Skin epidermis (tissue), 12 donors: Measurements from ENCODE around the gene ZNF385A.

Source experiments
- H3K27ac ChIP-seq, 21 experiments: fragments of 200-600 bp; sonication (generic) in 11 of 21; one replicate each; pipeline ENCODE4 v1.5.0; 2020; ENCODE audit warnings: mild to moderate bottlenecking in 3 of 21, inconsistent platforms in 2 of 21, moderate library complexity in 2 of 21
- H3K4me3 ChIP-seq, 7 experiments: fragments of 200-600 bp; sonication (generic) in 2 of 7; one replicate each; pipeline ENCODE4 v1.5.0; 2020; ENCODE audit warnings: inconsistent platforms in 2 of 7, mild to moderate bottlenecking in 2 of 7, moderate library complexity in 1 of 7

ZNF385A gene

GRCh38 chr12:54417712-54418440 is 33.3 kb upstream of the ZNF385A start:
- H3K27ac ChIP-seq, result peak overlapping the region; percentile 73 to 99 (median 94)
- peak overlapping the region; percentile 59 to 99 (median 79) for H3K4me3 ChIP-seq

GRCh38 chr12:54416687-54417603 is 32.4 kb upstream of the ZNF385A start:
- peak overlapping the region; percentile 59 to 99 (median 79) for H3K4me3 ChIP-seq
- peak overlapping the region in 20 of 21 experiments; percentile 89 to 99 (median 94) for H3K27ac ChIP-seq

DNA sequence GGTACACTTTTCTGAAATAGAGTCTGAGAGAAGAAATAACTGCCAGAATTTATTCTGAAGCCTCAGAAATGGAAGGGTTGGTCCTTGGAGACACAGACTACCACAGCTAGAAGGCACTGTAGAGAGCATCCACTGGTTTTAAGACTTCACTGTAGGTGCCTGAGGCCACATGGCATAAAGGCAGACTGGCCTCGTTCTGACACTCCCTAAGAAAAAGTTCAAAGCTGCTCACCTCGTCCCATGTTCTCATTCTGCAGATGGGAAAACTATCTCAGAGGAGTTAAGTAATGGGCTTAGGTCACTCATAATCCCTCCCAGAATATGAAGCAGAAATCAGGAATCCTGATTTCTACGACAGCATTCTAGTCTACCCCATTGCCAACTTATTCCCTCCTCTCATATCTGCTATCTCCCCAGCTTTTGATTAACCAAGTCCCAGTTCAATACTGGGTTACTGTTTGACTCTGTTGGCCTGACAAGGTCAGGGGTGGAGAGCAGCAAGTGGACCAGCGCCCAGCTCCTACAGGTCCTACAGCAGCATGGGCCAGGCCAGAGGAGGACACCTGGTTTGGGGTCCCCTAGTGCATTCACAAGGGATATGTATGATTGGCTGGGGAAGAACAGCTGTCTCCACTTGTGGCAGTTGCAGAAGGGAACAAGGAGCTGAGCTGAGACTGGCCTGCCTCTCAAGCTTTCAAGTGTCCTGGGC is 30.8 kb upstream of the ZNF385A start:
- no peak overlapping the region for H3K4me3 ChIP-seq
- H3K27ac ChIP-seq, result peak overlapping the region in 17 of 21 experiments; percentile 3 to 99 (median 55)

- Histone ChIP-seq H3K27ac (peak overlapping the region in 20 of 21 experiments; percentile 69 to 99 (median 82)), H3K4me3 (peak overlapping the region in 1 of 7 experiments; percentile 9)
Observed at GRCh38 chr12:54413284-54414190, 29.0 kb upstream of the ZNF385A start.

DNA sequence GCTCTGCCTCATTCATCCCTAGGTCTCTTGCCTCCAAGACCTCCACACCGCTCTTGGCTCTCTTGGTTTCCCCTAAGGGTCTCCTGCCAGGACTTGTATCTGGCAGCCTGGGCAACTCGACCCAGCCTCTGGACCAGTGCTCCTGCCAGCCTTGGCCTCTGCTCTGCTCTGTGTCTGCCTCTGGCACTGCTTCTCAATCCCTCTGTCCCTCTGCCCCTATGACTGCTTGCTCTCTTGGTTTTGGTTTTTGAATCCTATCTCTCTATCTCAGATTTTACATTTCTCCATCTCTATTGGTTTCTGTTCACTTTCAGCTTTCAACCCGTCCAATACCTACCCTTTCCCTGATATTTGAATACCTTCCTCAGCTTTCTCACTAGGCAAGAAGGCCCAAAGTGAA is 28.3 kb upstream of the ZNF385A start:
- H3K27ac ChIP-seq, result peak overlapping the region in 20 of 21 experiments; percentile 69 to 99 (median 82)
- H3K4me3 ChIP-seq, result peak overlapping the region in 1 of 7 experiments; percentile 9

- Histone ChIP-seq H3K27ac (peak overlapping the region in 20 of 21 experiments; percentile 69 to 99 (median 82)), H3K4me3 (peak overlapping the region in 1 of 7 experiments; percentile 9)
Observed at GRCh38 chr12:54412348-54412747, 27.8 kb upstream of the ZNF385A start.

GRCh38 chr12:54411391-54412241 is 27.1 kb upstream of the ZNF385A start:
- no peak overlapping the region for H3K4me3 ChIP-seq
- peak overlapping the region in 20 of 21 experiments; percentile 69 to 99 (median 82) for H3K27ac ChIP-seq

- peak overlapping the region in 4 of 21 experiments; percentile 5 to 35 (median 16) for H3K27ac ChIP-seq
- no peak overlapping the region for H3K4me3 ChIP-seq
Observed at GRCh38 chr12:54409267-54409666, 24.7 kb upstream of the ZNF385A start.

DNA sequence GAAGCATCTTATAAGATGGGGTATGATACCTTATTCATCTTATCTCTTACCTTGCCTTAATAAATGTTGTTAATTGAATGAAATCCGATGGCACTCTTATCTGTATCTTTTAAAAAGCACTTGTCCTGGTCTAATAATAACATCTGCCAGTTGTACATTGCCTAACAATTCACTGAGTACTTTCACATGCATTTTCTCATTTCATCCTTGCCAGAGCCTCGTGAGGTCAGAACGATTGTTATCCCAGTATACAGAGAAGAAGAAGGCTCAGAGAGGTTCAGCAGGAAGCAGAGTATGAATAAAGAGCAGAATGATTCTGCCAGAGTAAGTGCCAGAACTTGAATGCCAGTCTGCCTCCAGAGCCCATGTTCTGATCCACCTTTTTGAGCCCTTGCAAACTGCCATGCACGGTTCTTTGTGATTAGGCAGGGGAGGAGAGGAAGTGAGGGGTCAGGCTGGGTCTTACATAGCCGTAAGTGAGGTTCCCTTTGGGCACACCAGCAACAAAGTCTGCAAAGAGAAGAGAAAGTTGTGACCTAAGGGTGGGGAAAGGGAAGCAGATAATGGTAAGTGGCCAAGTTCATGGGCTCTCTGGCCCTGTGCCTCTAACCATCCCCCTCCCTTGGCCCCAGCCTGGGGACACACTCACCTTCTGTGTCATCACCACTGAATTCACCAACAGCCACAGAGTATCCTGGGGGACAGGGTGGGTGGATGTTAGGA is 22.8 kb upstream of the ZNF385A start:
- H3K4me3 ChIP-seq, result no peak overlapping the region
- H3K27ac ChIP-seq, result peak overlapping the region in 5 of 21 experiments; percentile 4 to 51 (median 35)

DNA sequence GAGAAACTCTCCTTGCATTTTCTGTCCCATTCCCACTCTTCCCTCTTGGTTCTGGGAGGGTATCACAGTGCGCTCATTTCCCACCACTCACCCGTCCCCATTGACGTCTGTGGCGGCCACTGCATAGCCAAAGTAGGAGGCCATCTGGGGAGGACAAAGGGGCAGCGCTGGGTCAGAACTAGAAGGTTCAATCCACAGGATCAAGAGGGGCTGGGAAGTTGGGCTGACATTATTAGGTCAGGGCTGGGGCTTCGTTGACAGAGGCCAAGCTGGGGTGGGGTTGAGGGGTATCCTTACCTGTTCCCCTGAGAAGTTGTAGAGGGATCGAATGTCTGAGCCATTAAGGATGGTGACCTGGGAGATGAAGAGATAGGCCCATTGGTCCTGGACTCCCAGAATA is 21.0 kb upstream of the ZNF385A start:
- Histone ChIP-seq H3K4me3 (no peak overlapping the region), H3K27ac (peak overlapping the region in 1 of 21 experiments; percentile 3)

DNA sequence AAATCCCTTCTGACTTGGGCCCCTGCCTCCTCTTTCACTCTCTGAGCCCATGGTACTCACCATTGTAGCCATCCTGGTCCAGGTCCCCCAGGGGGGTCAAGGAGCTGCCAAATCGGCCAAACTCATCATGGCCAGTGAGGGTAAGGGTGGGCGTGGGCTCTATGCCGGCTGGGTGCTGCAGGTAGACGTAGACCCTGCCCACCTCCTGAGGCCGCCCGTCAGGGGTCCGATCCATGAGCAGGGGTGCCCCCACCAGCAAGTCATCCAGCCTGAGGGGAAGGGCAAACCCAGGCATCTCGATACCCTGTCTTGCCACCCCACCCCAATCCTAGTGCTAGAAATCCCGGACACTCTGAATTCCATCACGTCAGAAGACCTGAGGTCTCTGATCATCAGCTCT is 20.6 kb upstream of the ZNF385A start:
- Histone ChIP-seq H3K4me3 (no peak overlapping the region), H3K27ac (peak overlapping the region in 4 of 21 experiments; percentile 3 to 50 (median 34))

GRCh38 chr12:54404061-54405004 is 19.8 kb upstream of the ZNF385A start:
- Histone ChIP-seq H3K27ac (peak overlapping the region in 7 of 21 experiments; percentile 3 to 50 (median 32)), H3K4me3 (no peak overlapping the region)

DNA sequence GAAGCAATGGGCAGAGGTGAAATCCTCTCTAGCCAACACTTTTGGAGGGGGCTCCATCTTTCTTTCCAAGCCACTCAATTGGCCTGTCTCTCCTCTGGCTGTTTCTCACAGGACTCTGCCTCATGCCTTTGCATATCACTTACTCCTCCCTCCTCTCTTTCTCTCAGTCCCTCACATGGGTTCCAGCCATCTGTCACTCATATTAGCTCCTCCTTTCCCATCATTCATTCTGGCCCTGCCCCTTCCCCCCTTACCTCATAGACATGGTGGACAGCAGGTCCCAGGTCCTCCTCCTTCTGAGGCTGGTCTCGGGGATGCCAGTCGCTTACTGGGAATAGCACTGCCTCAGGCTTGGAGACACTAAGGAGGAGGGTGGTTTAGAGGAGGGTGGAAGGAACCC is 16.6 kb upstream of the ZNF385A start:
- H3K27ac ChIP-seq, result no peak overlapping the region

DNA sequence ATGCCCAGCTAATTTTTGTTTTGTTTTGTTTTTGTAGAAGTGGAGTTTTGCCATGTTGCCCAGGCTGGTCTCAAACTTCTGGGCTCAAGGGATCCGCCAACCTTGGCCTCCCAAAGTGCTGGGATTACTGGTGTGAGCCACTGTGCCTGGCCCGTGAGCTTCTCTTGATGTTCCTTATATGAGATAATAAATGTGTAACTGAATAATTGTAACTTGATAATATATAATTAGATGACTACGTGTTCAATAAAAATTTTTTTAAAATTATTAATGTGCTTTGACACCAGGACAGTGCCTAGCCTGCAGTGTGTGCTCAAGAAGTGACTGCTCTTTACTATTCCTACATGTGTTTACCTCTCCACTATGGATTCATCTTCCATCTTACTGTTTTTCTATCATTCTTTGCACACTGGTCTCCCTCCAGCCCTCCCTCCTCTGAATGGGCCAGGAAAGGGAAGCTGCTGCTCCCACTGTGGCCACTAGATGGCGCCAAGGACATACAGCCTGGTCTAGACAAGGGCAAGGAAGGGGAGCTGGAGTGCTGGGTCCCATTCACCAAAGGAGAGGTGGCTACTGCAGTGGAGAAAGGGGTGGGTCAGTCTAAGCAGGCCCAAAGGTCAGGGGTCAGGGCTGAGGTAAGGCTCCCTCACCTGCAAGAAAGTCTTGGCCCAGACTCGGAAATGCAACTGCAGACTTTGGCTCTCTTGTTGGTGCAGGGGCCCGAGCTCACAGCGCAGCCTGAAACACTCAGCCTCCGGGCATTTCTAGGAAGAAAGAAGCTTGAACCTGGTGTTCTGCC is 14.7 kb upstream of the ZNF385A start:
- no peak overlapping the region for H3K27ac ChIP-seq
- H3K4me3 ChIP-seq, result no peak overlapping the region

More for the DNA sequence above, 16.6 kb upstream of the ZNF385A start:
- H3K4me3 ChIP-seq, result no peak overlapping the region

DNA sequence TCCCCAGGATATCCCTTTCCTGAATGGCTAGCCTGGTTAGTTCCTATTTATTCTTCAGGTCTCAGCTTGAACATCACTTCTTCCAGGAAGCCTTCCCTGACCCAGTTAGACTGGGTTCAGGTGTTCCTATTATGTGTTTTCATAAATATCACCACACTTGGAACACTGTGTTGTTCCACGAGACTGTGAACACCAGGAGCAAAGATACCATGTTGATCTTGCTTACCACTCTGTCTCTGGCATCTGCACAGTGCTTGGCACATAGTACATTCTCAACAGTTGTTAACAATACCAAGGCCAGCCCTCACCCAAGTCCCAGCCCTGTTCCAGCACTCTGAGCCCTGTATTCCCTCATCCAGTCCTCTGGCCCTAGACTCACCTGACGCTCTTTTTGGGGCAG is 13.7 kb upstream of the ZNF385A start:
- no peak overlapping the region for H3K27ac ChIP-seq
- no peak overlapping the region for H3K4me3 ChIP-seq
